Fibroblast of skin of scalp (primary cell): ENCODE data around the gene LTBP2.

Experiments used
- DNase-seq: peaks from one replicate; pipeline ENCODE4 v3.0.0-alpha.2; 2013

The LTBP2 gene

GRCh38 chr14:74504874-74505720 is 106.9 kb downstream of the LTBP2 start:
- DNase-seq = no peak

GRCh38 chr14:74504412-74504811 is 107.6 kb downstream of the LTBP2 start:
- no peak for DNase-seq

- no peak for DNase-seq
These were observed 108.1 kb downstream of the LTBP2 start for GRCh38 chr14:74503938-74504335.

GRCh38 chr14:74503291-74503937 is 108.6 kb downstream of the LTBP2 start:
- no peak for DNase-seq

DNA sequence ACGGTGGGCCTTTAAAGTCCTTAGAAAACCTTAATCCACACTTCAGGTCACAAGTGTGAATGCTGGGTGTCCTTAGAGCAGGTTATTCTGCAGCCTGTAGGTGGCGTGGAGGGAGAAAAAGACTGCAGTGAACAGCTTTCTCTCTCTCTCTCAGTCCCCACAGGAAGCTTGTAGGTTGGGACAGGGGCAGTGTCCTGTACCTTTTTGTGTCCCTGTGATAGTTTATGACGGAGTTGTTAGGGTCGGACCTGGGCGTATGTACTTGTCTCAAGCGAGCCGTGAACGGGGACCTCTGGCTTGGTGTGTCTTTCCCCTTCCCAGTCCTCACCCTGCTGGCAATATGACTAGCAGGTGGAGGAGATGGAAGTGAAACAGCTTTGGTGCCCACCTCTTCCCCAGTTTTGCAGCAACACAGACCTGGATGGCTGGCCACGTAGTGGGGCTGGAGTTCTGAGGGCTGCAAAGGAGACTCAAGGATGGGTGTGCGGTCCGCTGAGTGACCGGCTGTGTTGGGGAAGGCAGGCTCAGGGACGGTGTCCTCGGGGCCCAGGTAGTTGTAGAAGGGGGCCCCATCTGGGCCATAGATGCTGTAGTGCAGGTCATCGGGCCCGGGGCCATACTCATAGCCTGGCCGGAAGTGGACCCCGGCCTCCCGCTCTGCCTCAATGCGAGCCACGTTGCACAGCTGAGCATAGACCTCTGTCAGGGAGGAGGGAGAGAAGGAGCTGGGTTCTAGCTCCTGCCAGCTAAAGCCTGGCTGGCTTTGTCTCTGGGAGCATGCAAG is 109.6 kb downstream of the LTBP2 start:
- peak; percentile 54 for DNase-seq

DNA sequence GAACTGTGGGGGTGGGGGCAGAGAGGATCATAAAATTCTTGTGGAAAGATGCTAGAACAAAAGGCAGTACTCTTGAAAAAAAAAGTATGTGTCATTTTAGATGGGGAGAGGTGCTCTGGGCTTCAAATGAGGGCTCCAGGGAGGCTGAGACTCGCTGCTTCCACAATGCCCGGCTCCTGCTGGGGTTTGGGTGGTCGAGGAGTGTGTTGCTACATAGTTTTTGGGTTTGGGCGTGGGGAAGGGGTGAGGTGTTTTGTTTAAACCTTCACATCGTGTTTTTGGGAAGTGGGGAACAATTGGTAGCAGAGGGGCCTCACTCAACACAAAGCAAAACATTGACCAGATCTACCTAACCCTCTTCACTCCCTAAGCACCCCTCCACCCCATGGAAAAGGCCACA is 110.3 kb downstream of the LTBP2 start:
- no peak for DNase-seq

DNA sequence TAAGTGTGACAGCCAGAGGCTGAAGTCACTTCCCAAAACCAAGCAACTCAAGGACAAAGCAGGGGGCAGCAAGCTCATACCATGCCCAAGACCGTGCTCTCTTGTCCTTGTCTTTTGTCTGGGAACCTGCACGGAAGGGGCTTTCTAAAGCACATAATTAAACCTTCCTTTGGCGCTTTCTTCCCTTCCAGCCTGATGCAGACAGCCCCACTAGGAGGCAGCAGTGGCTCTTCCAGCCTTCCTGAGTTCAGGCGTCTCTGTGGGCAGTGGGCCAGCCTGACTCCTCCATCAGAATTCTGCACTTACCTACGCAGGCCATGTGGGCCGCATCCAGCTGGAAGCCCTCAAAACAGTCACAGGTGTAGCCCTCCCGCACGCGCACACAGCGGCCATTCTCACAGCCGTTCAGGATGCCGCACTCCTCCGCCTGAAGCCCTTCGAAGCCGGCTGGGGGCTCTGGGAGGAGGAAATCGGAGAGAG is 110.9 kb downstream of the LTBP2 start:
- peak; percentile 81 for DNase-seq

GRCh38 chr14:74500417-74501134 is 111.5 kb downstream of the LTBP2 start:
- no peak for DNase-seq

DNA sequence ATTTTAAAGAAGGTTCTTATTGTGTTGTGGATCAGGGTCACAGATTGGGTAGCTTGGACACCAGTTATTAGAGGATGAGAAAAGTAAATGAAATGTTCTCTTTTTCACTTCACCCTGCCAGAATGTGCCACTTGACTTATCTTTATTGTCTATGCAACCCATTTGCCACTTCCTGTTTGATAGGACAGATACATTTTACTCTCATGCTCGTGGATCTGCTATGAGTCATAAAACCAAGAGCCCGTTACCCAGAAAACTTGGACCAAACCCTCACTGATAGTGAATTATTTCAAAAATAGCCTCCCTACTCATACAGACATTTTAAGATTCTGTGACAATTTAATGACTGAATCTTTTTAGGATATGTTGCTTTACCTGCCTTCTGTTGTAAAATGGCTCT is 116.7 kb downstream of the LTBP2 start:
- DNase-seq = no peak

DNA sequence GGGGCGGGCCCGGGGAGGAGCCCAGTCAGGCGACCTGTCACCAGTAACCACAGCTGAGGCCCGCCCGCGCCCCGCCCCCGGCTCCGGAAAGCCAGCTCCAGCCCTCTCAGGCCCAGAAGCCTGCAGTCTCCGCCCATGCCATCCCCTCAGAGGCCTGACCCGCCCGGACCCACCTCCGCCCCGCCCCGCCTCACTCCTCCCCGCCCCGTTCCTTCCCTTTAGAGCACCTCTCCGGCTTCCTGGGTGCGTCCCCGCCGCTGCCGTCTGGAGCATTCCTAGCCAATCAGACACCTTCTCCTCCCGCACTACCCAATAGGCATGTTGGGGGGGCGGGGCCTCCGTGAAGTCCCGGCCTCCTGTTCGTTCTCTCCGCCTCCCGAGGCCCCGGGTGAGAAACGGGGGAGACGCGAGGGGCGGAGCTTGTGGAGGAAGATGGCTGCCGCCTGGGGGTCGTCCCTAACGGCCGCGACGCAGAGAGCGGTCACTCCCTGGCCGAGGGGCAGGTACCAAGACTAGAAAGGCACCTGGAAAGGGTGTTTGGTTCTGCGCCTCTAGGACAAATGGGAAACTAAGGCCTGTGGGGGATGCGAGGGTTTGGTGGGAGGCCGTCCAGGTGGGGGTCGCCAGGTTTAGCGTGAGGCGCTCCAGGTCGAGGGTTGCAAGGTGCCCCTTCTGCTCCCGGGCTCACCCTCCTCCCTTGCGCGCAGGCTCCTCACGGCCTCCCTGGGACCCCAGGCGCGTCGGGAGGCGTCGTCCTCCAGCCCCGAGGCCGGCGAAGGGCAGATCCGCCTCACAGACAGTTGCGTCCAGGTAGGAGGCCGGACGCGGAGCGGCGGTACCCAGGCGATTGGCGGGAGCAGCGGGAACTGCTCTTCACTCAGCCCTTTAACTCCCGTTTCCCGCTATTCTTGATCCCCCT is 118.4 kb downstream of the LTBP2 start, which contains the start of gene ISCA2:
Gene ISCA2 (plus strand): TSS at position 423 of the 919 bp plus-strand sequence. CDS start 10 bp downstream, at position 433.
- peak; percentile 100 for DNase-seq

GRCh38 chr14:74492776-74493342 is 119.2 kb downstream of the LTBP2 start, which contains the start of gene NPC2:
Gene NPC2 (minus strand): TSS chr14:74493305. CDS start chr14:74493274, 31 bp downstream.
- no peak for DNase-seq

- peak; percentile 50 for DNase-seq
These were observed 119.9 kb downstream of the LTBP2 start for GRCh38 chr14:74491956-74492775.

DNA sequence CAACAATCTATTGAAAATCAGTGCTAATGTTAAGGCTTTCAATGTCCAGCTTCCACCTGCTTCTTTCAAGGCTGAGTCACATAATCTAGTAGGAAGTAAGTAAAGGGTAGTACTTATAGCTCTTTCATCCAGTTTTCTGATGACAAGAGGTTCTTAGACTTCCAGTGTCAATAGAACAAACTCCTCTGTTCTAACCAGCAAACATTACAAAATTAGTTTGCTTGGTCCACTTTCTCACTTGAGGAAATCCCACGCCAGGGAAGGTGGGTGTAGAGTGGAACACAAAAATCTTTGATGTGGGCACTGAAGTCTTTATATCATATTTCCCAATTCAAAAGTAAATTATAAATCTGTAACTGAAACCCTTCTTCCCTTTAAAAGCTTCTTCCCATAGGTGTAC is 121.6 kb downstream of the LTBP2 start:
- DNase-seq = no peak

GRCh38 chr14:74488786-74489397 is 123.1 kb downstream of the LTBP2 start:
- peak; percentile 31 for DNase-seq

DNA sequence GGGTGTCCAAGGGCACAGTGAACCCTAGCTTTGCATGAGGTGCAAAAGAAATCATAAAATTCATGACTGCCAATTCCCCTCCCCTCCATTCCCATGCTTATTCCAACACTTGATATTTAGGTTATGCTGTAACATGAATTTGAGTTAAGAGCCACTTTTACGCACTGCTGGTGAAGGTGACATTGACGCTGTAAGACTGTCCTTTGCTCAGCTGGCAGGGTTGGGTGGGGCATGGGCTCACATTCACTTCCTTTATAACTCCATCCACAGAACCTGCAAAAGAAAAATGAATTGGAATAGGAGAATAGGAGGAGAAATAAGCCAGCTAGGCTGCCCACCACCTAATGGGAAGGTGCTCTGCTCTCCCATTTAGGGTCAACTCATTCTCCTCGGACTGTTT is 125.9 kb downstream of the LTBP2 start:
- no peak for DNase-seq

GRCh38 chr14:74483321-74483720 is 128.7 kb downstream of the LTBP2 start:
- DNase-seq = peak; percentile 12

- no peak for DNase-seq
These were observed 129.5 kb downstream of the LTBP2 start for GRCh38 chr14:74482571-74482970.

- DNase-seq = no peak
These were observed 132.0 kb downstream of the LTBP2 start for GRCh38 chr14:74480046-74480445.

DNA sequence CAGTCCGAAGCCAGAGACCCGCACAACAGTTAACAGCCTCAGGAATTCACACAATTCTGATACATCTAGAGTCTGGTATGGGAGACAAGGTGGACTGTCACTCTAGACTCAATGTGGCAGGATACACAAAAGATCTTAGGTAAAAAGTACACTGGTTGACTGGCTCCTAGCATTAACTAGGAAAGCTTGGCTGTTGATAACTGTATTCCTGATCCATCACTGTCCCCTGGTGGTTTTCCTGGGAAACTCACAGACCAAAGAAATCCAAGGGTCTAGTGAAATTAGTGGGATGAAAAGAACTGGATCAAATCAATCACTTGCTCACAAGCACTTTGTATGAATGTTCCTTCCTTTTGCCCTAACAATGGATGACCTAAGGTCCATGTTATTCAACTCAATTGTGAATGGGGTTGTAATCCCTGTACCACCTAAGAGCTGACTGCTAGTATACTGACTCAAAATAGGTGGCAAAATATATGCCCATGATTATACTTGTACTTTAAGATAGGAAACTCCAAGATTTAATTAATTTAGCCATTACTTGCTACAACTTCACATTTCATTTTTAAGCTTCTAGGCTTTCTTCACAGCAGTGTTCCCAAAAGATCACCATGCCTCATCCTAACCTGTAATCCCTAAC is 132.9 kb downstream of the LTBP2 start:
- peak; percentile 36 for DNase-seq
